ENCODE measurements around the gene ACACA.
A peak's percentile ranks its signal among the peaks of the same experiment; 100 is the strongest.

The ACACA gene

DNA sequence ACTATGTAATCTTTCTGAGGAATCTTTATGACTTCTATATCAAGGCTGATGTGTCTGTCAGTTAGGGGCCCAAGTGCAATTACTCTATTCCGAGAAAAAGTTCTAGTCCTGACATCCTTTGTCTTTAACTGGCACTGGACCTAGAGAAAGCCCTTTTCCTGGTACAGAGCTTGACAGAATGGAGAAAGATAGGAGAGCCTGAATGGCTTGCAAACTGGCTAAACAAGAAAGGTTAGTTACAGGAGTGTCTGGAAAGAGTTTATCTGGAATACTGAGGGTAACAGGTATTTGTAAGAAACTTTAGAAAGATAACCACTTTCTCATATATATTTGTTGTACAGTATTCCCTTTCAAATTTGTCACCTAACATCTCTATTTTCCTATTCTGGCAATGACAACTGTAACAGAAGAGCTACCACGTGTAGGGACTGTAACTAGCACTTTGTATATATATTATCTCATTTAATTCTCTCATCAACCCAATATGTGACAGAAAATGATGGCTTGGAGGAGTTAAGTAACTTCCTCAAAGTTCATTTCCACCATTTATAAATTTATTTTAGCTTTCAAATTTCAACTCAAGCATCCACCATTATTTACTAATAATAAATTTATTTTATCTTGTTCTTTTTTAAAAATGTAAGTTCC lies 128.3 kb downstream of the ACACA start:
- Histone ChIP-seq H3K36me3 (ENCODE audit: control insufficient read depth in 4 of 4, insufficient read depth in 4 of 4, low read length in 3 of 4) (peaks cover 11 to 71% (median 15%) of the 10 kb centered on the region in 4 experiments), H3K4me1 (ENCODE audit: control extremely low read depth in 1 of 4, control insufficient read depth in 4 of 4, insufficient read depth in 4 of 4, low read length in 3 of 4) (peaks cover under 1 to 7% (median 4%) of the 10 kb centered on the region in 4 experiments)
- POLR2A ChIA-PET, result no interaction called here

DNA sequence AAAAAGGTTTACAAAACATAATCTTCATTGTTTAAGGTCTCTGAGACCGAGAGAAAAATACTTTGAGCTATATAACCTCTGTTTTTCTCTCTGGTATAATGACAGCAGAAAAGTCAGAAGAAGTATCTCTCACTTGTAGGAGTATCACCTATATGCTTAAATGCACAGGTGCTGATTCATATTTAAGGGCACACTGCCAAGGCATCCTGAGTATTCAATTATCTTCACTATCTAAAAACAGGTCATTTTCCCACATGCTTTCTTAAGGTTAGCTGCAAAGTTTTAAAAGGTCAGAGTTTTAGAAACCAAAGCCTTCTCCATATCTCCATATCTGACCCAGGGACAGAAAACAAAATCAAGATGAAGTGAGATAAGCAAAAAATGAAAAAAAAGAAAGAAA lies 130.2 kb downstream of the ACACA start:
- no peak for DNase-seq
- Histone ChIP-seq H3K9me3 (ENCODE audit: control extremely low read depth in 1 of 5, control insufficient read depth in 4 of 5, insufficient read depth in 2 of 5, low read depth in 1 of 5, low read length in 4 of 5) (no peaks in the 10 kb centered on the region), H3K36me3 (ENCODE audit: control insufficient read depth in 4 of 4, insufficient read depth in 4 of 4, low read length in 3 of 4) (peaks cover 5 to 65% (median 10%) of the 10 kb centered on the region in 4 experiments), H3K4me1 (ENCODE audit: control extremely low read depth in 1 of 4, control insufficient read depth in 4 of 4, insufficient read depth in 4 of 4, low read length in 3 of 4) (peaks cover 4 to 10% (median 6%) of the 10 kb centered on the region in 4 experiments), H3K27me3 (replicated peaks in 2 of 5; ENCODE audit: control insufficient read depth in 4 of 5, insufficient read depth in 5 of 5, low read length in 4 of 5) (no peaks in the 10 kb centered on the region), H3K4me3 (ENCODE audit: control insufficient read depth in 1 of 7, extremely low read depth in 1 of 7, insufficient read depth in 4 of 7, low read depth in 2 of 7, low read length in 6 of 7) (no peak overlapping the region), H3K27ac (ENCODE audit: insufficient read depth in 1 of 2, low read depth in 1 of 2, low read length in 2 of 2, poor library complexity in 1 of 2, severe bottlenecking in 2 of 2) (no peak overlapping the region)
- ChIA-PET CTCF (interaction anchor here (1.0 kb wide), 1 partner anchor 97 kb away, joined by 3 read pairs; no protein-coding TSS in a partner anchor), POLR2A (interaction anchor here (0.6 kb wide), 1 partner anchor 149 kb away, joined by 4 read pairs; no protein-coding TSS in a partner anchor)
- WGBS (ENCODE audit: insufficient coverage), result no CpG with 5 or more reads among the region's 1 CpG

More for the DNA sequence above, 128.3 kb downstream of the ACACA start:
- no peak for DNase-seq
- 100% methylated on average over 1 of the region's 2 CpGs for WGBS (ENCODE audit: insufficient coverage)
- H3K9me3 ChIP-seq (ENCODE audit: control extremely low read depth in 1 of 5, control insufficient read depth in 4 of 5, insufficient read depth in 2 of 5, low read depth in 1 of 5, low read length in 4 of 5), result no peaks in the 10 kb centered on the region
- no peaks in the 10 kb centered on the region for H3K27me3 ChIP-seq (replicated peaks in 2 of 5; ENCODE audit: control insufficient read depth in 4 of 5, insufficient read depth in 5 of 5, low read length in 4 of 5)
- CTCF ChIA-PET, result interaction anchor here (0.7 kb wide), 1 partner anchor 17 kb away, joined by 3 read pairs; no protein-coding TSS in a partner anchor
- no peak overlapping the region for H3K27ac ChIP-seq (ENCODE audit: insufficient read depth in 1 of 2, low read depth in 1 of 2, low read length in 2 of 2, poor library complexity in 1 of 2, severe bottlenecking in 2 of 2)
- no peak overlapping the region for H3K4me3 ChIP-seq (ENCODE audit: control insufficient read depth in 1 of 7, extremely low read depth in 1 of 7, insufficient read depth in 4 of 7, low read depth in 2 of 7, low read length in 6 of 7)

DNA sequence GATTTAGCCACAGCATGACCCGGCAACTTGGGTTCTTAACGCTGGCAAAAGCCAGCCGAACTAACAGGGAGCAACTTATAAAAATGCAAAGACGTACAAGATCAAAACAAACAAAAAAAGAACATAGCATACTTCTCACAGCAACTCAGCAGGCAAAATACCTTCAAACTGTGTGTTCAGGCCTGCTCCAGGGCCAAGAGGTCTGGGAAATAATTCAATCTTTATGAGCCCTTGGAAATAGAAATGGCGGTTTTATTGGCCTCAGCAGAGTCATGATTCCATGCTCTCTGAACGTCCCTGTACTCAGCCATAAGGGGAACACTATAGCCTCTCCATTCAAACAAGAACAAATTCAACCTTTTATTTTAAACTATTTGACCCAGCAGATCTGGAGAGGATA lies 132.2 kb downstream of the ACACA start:
- H3K4me3 ChIP-seq (ENCODE audit: control insufficient read depth in 1 of 7, extremely low read depth in 1 of 7, insufficient read depth in 4 of 7, low read depth in 2 of 7, low read length in 6 of 7), result no peak overlapping the region
- ChIA-PET CTCF (no interaction called here), POLR2A (no interaction called here)
- no peaks in the 10 kb centered on the region for H3K27me3 ChIP-seq (replicated peaks in 2 of 5; ENCODE audit: control insufficient read depth in 4 of 5, insufficient read depth in 5 of 5, low read length in 4 of 5)
- 96% methylated on average over 5 of the region's 6 CpGs for WGBS (ENCODE audit: insufficient coverage)
- no peak for DNase-seq
- no peaks in the 10 kb centered on the region for H3K9me3 ChIP-seq (ENCODE audit: control extremely low read depth in 1 of 5, control insufficient read depth in 4 of 5, insufficient read depth in 2 of 5, low read depth in 1 of 5, low read length in 4 of 5)
- H3K27ac ChIP-seq (ENCODE audit: insufficient read depth in 1 of 2, low read depth in 1 of 2, low read length in 2 of 2, poor library complexity in 1 of 2, severe bottlenecking in 2 of 2), result no peak overlapping the region
- peaks cover 9 to 69% (median 11%) of the 10 kb centered on the region in 4 experiments for H3K36me3 ChIP-seq (ENCODE audit: control insufficient read depth in 4 of 4, insufficient read depth in 4 of 4, low read length in 3 of 4)
- peaks cover 4 to 10% (median 6%) of the 10 kb centered on the region in 4 experiments for H3K4me1 ChIP-seq (ENCODE audit: control extremely low read depth in 1 of 4, control insufficient read depth in 4 of 4, insufficient read depth in 4 of 4, low read length in 3 of 4)

DNA sequence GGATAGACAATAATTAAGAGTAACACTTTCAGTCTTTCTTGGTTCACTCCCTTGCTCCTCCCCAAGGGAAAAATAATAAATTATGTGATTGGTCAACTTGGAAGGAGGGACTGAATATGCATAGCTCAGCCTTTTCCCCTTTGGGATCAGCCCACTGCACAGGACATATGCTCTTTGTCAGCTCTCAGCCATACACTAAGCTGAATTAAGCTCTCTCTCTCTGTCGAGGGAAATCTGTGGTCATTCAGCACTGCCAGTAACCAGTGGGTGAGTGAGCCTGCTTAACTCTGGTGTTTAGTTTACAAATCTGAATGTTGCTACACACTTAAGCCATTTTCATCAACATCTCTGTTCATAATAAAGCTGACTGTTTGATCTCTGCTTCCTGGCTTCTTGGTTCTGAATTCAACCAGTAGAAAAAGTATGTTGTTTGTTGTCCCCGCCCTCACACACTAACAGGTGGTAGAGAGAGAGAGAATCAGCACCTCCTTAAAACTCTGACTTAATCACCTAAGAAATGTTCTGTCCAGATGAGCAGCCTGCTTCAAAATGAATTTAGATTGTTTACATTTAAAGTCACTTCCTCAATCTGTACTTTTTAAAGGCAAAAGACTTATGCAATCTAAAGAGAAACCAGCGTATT lies 133.1 kb downstream of the ACACA start:
- ChIA-PET POLR2A (interaction anchor here (0.6 kb wide), 1 partner anchor 79 kb away, joined by 3 read pairs; no protein-coding TSS in a partner anchor), CTCF (no interaction called here)
- 63% methylated on average over 1 of the region's 3 CpGs for WGBS (ENCODE audit: insufficient coverage)
- H3K27me3 ChIP-seq (replicated peaks in 2 of 5; ENCODE audit: control insufficient read depth in 4 of 5, insufficient read depth in 5 of 5, low read length in 4 of 5), result no peaks in the 10 kb centered on the region
- peak in 2 of 3 donors; percentile 20 to 25 for DNase-seq
- no peaks in the 10 kb centered on the region for H3K9me3 ChIP-seq (ENCODE audit: control extremely low read depth in 1 of 5, control insufficient read depth in 4 of 5, insufficient read depth in 2 of 5, low read depth in 1 of 5, low read length in 4 of 5)
- peaks cover 9 to 75% (median 13%) of the 10 kb centered on the region in 4 experiments for H3K36me3 ChIP-seq (ENCODE audit: control insufficient read depth in 4 of 4, insufficient read depth in 4 of 4, low read length in 3 of 4)
- peaks cover 4 to 10% (median 6%) of the 10 kb centered on the region in 4 experiments for H3K4me1 ChIP-seq (ENCODE audit: control extremely low read depth in 1 of 4, control insufficient read depth in 4 of 4, insufficient read depth in 4 of 4, low read length in 3 of 4)
- H3K4me3 ChIP-seq (ENCODE audit: control insufficient read depth in 1 of 7, extremely low read depth in 1 of 7, insufficient read depth in 4 of 7, low read depth in 2 of 7, low read length in 6 of 7), result no peak overlapping the region
- H3K27ac ChIP-seq (ENCODE audit: insufficient read depth in 1 of 2, low read depth in 1 of 2, low read length in 2 of 2, poor library complexity in 1 of 2, severe bottlenecking in 2 of 2), result no peak overlapping the region

DNA sequence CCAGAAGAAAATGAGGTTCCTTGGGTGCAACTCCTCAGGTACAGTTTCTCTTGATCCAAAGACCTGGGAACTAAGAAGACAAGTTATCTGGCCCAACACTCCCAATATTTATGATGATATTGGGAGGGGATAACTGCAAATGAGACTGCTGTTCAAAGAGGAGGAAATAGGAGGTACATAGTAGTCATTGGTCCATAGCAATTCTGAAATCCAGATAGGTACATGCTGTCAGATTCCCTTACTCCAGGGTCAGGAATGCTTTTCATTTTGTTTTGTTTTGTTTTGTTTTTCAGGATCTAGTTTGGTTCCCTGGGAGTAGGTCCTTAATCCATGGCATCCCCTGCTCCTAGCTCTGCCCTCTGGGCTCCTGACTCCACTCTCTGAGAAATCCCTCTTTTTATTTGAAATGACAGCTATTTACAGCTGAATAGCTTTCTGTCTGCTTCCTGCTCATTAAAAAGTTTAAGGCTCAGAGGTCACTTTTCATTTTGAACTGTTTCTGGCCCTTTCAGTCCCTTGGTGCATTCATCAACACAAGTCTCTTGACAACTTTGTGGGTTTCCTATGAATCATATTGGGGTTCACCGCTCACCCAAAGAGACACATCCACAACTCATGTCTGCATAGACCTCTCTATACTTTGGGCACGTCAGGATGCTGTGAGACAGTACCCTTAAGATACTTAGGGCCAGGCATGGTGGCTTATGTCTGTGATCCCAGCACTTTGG lies 141.0 kb downstream of the ACACA start:
- no peak for DNase-seq
- no peak overlapping the region for H3K4me3 ChIP-seq (ENCODE audit: control insufficient read depth in 1 of 7, extremely low read depth in 1 of 7, insufficient read depth in 4 of 7, low read depth in 2 of 7, low read length in 6 of 7)
- peaks cover 0 to 15% (median 7%) of the 10 kb centered on the region in 4 experiments for H3K4me1 ChIP-seq (ENCODE audit: control extremely low read depth in 1 of 4, control insufficient read depth in 4 of 4, insufficient read depth in 4 of 4, low read length in 3 of 4)
- POLR2A ChIA-PET, result no interaction called here
- H3K27me3 ChIP-seq (replicated peaks in 2 of 5; ENCODE audit: control insufficient read depth in 4 of 5, insufficient read depth in 5 of 5, low read length in 4 of 5), result no peaks in the 10 kb centered on the region
- peaks cover 0 to 22% (median 14%) of the 10 kb centered on the region in 5 experiments for H3K9me3 ChIP-seq (ENCODE audit: control extremely low read depth in 1 of 5, control insufficient read depth in 4 of 5, insufficient read depth in 2 of 5, low read depth in 1 of 5, low read length in 4 of 5)
- 100% methylated on average over 2 of the region's 2 CpGs for WGBS (ENCODE audit: insufficient coverage)
- H3K27ac ChIP-seq (ENCODE audit: insufficient read depth in 1 of 2, low read depth in 1 of 2, low read length in 2 of 2, poor library complexity in 1 of 2, severe bottlenecking in 2 of 2), result no peak overlapping the region
- H3K36me3 ChIP-seq (ENCODE audit: control insufficient read depth in 4 of 4, insufficient read depth in 4 of 4, low read length in 3 of 4), result peaks cover 15 to 85% (median 29%) of the 10 kb centered on the region in 4 experiments
- CTCF ChIA-PET, result interaction anchor here (1.7 kb wide), 1 partner anchor 108 kb away, joined by 4 read pairs; no protein-coding TSS in a partner anchor

DNA sequence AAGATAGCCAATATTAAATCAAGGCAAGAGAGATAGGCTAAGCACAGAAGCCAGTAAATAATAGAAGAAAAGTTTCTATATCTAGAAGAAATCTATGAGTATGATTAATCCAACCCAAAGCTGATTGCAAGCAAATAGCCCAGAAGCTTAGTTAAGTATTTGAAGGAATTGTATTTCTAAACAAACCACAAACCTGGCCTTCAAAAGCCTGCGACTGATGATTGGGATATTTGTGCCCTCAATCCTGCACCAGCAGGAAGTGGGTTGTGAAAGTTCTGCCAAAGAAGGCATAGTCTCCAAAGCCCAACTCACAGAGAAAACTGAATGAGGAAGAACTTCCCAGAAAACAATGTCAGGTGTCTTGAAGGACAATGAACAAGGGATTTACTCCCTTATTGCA lies 145.3 kb downstream of the ACACA start:
- no CpG with 5 or more reads among the region's 1 CpG for WGBS (ENCODE audit: insufficient coverage)
- CTCF ChIA-PET, result interaction anchor here (0.8 kb wide), 1 partner anchor 17 kb away, joined by 3 read pairs; no protein-coding TSS in a partner anchor
- peaks cover 13 to 70% (median 23%) of the 10 kb centered on the region in 4 experiments for H3K36me3 ChIP-seq (ENCODE audit: control insufficient read depth in 4 of 4, insufficient read depth in 4 of 4, low read length in 3 of 4)

More for the DNA sequence above, 145.3 kb downstream of the ACACA start:
- Histone ChIP-seq H3K4me1 (ENCODE audit: control extremely low read depth in 1 of 4, control insufficient read depth in 4 of 4, insufficient read depth in 4 of 4, low read length in 3 of 4) (peaks cover 0 to 15% (median 7%) of the 10 kb centered on the region in 4 experiments), H3K9me3 (ENCODE audit: control extremely low read depth in 1 of 5, control insufficient read depth in 4 of 5, insufficient read depth in 2 of 5, low read depth in 1 of 5, low read length in 4 of 5) (peaks cover 0 to 16% (median 14%) of the 10 kb centered on the region in 5 experiments), H3K27ac (ENCODE audit: insufficient read depth in 1 of 2, low read depth in 1 of 2, low read length in 2 of 2, poor library complexity in 1 of 2, severe bottlenecking in 2 of 2) (no peak overlapping the region), H3K27me3 (replicated peaks in 2 of 5; ENCODE audit: control insufficient read depth in 4 of 5, insufficient read depth in 5 of 5, low read length in 4 of 5) (no peaks in the 10 kb centered on the region), H3K4me3 (ENCODE audit: control insufficient read depth in 1 of 7, extremely low read depth in 1 of 7, insufficient read depth in 4 of 7, low read depth in 2 of 7, low read length in 6 of 7) (no peak overlapping the region)
- POLR2A ChIA-PET, result no interaction called here
- peak; percentile 9 to 18 (median 13) for DNase-seq
